Sciatic nerve (tissue), 2 donors: ENCODE measurements around the gene NFKBIA. TPM values are rescaled to one million over a fixed set of nuclear protein-coding genes. Genes with fewer than 3 reads are reported as not detected.
"Not testable (repeated sequence)": the region's sequence is repeated elsewhere in the genome, so short reads cannot be mapped to it uniquely, and the experiment has no call there.

ENCODE experiments used
- ATAC-seq: fragments of 200-7000 bp; cut with Tn5 transposase; one replicate; pipeline ENCODE4 v1.9.1; 2020; ENCODE audit warnings: mild to moderate bottlenecking, moderate library complexity
- DNase-seq: peaks from one replicate; pipeline ENCODE4 v3.0.0-alpha.2; 2020; ENCODE audit warnings: low spot score
- intact Hi-C: fragments of 100-400 bp; cut with DNase I; formaldehyde crosslinking; loops from one replicate; pipeline ENCODE4 v1.14.2; 2022
- total RNA-seq: library from RNA; stranded (reverse); fragmentation: NEBNext Ultra II Directional; extraction: Animal tissue kit (Norgen Biotek cat#: 25700); gene quantifications from one replicate; pipeline ENCODE4 v1.2.1, GENCODE V29; 2021
- donor health status: DM: no; HTN: no; CAD: no.
- donor health status: DM: no; HTN: no; CAD: no.

The NFKBIA gene
- total RNA-seq, 1 donor from 2014 or later, result 177 TPM

DNA sequence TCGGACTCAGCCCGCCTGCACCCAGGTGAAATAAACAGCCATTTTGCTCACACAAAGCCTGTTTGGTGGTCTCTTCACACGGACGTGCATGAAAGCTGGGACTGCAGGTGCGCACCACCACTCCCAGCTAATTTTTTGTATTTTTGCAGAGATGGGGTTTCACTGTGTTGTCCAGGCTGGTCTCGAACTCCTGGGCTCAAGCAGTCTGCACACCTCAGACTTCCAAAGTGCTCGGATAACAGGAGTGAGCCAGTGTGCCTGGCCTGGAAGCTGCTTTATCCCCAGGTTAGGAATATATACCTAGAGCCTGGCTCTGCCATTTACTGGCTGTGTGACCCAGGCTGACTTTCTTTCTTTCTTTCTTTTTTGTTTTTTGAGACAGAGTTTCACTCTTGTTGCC is 7.9 kb downstream of the NFKBIA start:
- intact Hi-C loops, DNase-seq, ATAC-seq: not testable (repeated sequence)

- no peak for DNase-seq
- ATAC-seq, result no peak
- intact Hi-C loops, result no loop called here
Observed at GRCh38 chr14:35395283-35395682, 9.3 kb downstream of the NFKBIA start.

GRCh38 chr14:35394326-35395013 is 10.1 kb downstream of the NFKBIA start:
- DNase-seq, result no peak
- intact Hi-C loops, result no loop called here

DNA sequence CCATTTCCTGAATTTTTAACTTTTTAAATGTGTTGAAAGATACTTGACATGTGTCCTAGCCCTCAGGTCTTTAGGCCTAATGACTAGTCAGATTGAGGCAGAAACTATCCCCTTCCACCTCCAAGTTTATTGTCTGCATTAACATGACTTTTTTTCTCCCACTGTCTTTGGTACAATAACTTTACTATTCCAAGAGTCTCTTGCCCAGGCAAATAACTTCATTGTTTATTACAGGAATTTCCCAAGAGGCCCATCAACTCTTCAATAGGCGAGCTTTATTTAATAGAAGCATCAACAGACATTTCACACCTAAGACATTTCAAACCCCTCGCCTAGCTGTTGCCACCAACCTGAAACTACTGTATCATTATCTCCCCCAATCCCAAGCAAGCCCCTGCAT is 10.7 kb downstream of the NFKBIA start:
- intact Hi-C loops, result no loop called here

More at GRCh38 chr14:35394326-35395013, 10.1 kb downstream of the NFKBIA start:
- ATAC-seq, result no peak

DNA sequence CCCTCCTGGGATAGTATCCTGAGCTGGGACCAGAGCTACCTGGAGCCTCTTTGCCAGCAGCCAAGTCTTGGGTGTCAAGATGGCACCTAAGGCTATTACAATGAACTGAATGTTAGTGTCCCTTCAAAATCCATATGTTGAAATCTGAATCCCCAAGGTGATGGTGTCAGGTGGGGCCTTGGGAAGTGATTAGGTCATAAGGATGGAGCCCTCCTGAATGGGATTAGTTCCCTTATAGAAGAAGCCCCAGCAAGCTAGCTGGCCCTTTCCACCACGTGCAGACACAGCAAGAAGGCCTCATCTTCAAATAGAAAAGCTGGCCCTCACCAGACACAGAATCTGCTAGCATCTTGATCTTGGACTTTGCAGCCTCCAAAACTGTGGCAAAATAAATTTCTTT is 12.4 kb downstream of the NFKBIA start:
- intact Hi-C loops, result no loop called here
- ATAC-seq (no peak), DNase-seq (no peak)

More for the DNA sequence above, 10.7 kb downstream of the NFKBIA start:
- ATAC-seq (no peak), DNase-seq (no peak)

DNA sequence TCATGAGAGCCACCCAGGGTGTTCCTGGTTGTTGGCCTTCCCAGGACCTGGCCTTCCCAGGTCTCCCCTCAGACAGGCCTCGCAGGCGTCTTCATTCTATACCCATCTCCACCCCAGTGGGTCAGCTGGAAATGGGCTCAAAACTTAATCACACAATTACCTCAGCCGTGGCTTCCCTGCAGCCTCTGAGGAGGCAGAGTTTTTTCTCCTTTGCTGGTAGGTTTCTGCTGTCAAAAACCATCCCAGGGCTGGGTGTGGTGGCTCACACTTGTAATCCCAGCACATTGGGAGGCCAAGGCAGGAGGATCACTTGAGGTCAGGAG is 13.2 kb downstream of the NFKBIA start:
- intact Hi-C loops, result no loop called here
- ATAC-seq (no peak), DNase-seq (no peak)

- ATAC-seq (no peak), DNase-seq (no peak)
- intact Hi-C loops, result no loop called here
Observed at GRCh38 chr14:35390577-35391387, 13.8 kb downstream of the NFKBIA start.

DNA sequence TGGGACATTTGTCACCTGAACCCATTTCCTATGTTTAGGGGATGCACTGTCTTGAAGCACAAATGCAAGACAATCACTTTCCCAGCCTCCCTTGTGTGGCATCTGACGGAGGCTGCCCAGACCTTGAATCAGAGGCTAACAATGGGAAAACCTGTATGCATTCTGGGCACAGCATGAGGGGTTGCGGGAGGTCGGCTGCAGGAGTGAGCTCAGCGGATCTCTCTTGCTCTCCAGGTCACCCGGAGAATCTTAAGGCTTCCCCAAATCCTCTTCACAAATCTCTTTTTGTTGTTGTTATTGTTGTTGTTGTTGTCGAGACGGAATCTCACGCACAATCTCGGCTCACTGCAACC is 15.3 kb downstream of the NFKBIA start:
- DNase-seq, result no peak
- no peak for ATAC-seq
- intact Hi-C loops, result no loop called here

- no peak for ATAC-seq
- DNase-seq, result no peak
- intact Hi-C loops, result no loop called here
Observed at GRCh38 chr14:35388656-35389314, 15.8 kb downstream of the NFKBIA start.

- DNase-seq, result no peak
- intact Hi-C loops, result no loop called here
- ATAC-seq, result no peak
Observed at GRCh38 chr14:35387713-35388579, 16.6 kb downstream of the NFKBIA start.

- ATAC-seq (no peak), DNase-seq (no peak)
- intact Hi-C loops, result no loop called here
Observed at GRCh38 chr14:35387219-35387618, 17.3 kb downstream of the NFKBIA start.

DNA sequence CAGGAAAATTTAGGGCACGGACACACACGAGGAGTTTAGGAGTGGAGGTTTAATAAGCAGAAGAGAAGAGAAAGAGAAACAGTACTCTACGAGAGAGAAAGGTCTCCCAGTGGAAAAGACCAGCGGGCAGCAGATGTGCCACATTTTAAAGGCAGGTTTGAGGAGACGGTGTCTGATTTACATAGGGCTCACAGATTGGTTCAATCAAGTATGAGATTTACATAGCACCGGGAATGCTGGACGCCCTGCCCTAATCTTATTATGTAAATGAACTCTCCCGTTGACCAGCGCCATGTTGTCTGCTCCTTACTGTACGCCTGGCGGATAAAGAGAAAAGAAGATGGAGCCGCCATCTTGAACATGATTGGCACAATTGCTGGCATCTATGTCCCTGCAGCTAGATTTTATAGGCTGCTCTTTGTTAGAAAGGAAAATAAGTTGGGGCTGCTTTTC is 17.9 kb downstream of the NFKBIA start:
- DNase-seq (no peak), ATAC-seq (no peak)
- intact Hi-C loops, result no loop called here

- intact Hi-C loops, result no loop called here
- DNase-seq (peak; percentile 87), ATAC-seq (peak; percentile 93)
Observed at GRCh38 chr14:35385042-35385839, 19.3 kb downstream of the NFKBIA start.

DNA sequence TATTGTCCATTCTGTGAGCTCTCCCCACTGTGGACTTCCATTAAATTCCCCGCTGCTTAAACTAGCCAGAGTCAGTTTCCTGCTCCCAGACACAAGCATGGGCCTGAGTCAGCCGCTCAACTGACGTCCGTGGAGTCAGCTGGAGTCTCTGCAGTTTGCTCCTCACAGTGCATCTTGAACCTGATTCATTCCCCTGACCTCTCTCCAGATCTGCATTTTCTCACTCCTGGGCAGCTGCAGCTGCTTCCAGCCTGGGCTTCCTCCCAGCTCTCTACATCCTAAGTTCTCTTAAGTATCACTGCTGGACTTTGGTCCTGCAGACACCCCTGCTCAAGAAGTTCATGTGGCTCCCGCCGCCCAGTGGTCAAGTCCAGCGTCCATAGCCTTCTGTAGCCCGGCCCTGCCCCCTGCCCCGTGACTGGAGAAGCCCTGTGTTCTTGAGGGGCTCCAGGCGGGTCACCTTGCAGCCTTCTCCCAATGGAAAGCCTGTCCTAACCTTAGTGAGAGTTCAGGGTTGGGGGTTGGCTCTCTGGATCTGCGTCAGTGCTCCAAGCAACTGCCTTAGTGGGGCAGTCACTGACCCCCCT is 20.0 kb downstream of the NFKBIA start:
- peak; percentile 83 for ATAC-seq
- intact Hi-C loops, result no loop called here
- peak; percentile 70 for DNase-seq

DNA sequence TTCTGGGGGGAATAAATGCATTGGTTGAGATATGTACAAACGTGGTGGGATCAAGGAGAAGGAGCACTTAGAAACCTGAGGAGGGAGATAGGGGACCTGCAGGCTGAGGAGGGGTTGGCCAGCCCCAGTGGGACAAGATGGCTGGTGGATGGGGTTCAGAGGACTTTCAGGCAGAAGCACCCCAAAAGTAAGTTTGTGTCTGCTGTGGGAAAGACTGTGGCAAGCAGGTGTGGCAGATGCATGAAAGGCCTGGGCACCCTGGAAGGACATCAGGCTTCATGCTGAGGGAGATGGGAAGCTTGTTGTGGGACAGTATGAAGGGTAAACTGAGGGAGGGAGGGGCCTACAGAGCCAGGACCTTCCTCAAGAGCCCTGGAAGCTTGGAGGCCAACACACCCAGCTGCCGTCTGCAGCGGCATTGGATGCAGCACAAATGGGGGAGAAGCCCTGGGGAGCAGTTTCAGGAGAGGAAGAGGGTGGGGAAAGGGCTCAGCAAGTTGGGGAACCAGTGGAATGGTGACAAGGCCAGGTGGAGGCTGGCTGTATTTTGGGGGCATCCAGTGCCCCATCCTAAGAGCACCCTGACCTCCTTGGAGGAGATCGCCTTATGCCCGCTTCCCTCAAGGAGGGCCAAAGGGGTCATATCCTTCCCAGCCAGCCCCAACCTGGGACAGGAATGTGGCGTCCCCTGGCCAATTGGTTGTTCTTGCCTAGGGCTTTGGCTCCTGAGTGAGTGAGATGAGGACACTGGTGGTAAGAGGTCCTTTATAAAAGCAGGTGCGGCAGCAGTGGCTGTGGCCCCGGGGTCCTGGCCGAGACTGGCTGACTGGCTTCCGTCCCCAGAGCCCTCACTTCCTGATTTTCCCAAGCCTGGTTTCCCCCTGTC is 20.7 kb downstream of the NFKBIA start:
- DNase-seq, result no peak
- ATAC-seq, result no peak
- intact Hi-C loops, result no loop called here

GRCh38 chr14:35380794-35381193 is 23.8 kb downstream of the NFKBIA start:
- ATAC-seq, result no peak
- intact Hi-C loops, result no loop called here
- DNase-seq, result no peak
